Loucy (cell line): ENCODE results near the gene GNLY.

Experiments used
- H2AFZ ChIP-seq: fragments of 200-600 bp; sonication (generic); 2 replicates; pipeline ENCODE4 v1.6.0; 2016; ENCODE audit warnings: antibody characterized with exemption, mild to moderate bottlenecking, low read length, moderate library complexity
- H3F3A ChIP-seq: fragments of 200-600 bp; 2 replicates; pipeline ENCODE4 v1.6.0; 2016; ENCODE audit warnings: antibody characterized with exemption, low read depth, mild to moderate bottlenecking
- H3K27me3 ChIP-seq: fragments of 200-600 bp; sonication (generic); 2 replicates; pipeline ENCODE4 v1.6.1; 2014; ENCODE audit warnings: low read length, mild to moderate bottlenecking; ENCODE audit not compliant: insufficient read depth, poor library complexity, severe bottlenecking
- H3K36me3 ChIP-seq: fragments of 200-600 bp; sonication (generic); 2 replicates; pipeline ENCODE4 v1.6.1; 2016; ENCODE audit warnings: low read length; ENCODE audit not compliant: insufficient read depth
- H3K4me1 ChIP-seq: fragments of 200-600 bp; sonication (generic); 2 replicates; pipeline ENCODE4 v1.5.1; 2014; ENCODE audit warnings: low read length, mild to moderate bottlenecking; ENCODE audit not compliant: insufficient read depth, poor library complexity, severe bottlenecking
- H3K4me2 ChIP-seq: fragments of 200-600 bp; sonication (generic); 2 replicates; pipeline ENCODE4 v1.6.0; 2014; ENCODE audit warnings: antibody characterized with exemption, low read length, low read depth, mild to moderate bottlenecking; ENCODE audit not compliant: poor library complexity, severe bottlenecking
- H3K4me3 ChIP-seq: fragments of 200-600 bp; sonication (generic); 2 replicates; pipeline ENCODE4 v1.5.1; 2014; ENCODE audit warnings: low read length, mild to moderate bottlenecking, mixed read lengths; ENCODE audit not compliant: poor library complexity, severe bottlenecking
- H3K79me2 ChIP-seq: fragments of 200-600 bp; sonication (generic); 2 replicates; pipeline ENCODE4 v1.6.1; 2014; ENCODE audit warnings: low read length; ENCODE audit not compliant: insufficient read depth
- H3K9ac ChIP-seq: fragments of 200-600 bp; sonication (generic); 2 replicates; pipeline ENCODE4 v1.6.0; 2014; ENCODE audit warnings: mild to moderate bottlenecking, low read depth, low read length, moderate library complexity; ENCODE audit not compliant: poor library complexity, severe bottlenecking
- H3K9me2 ChIP-seq: fragments of 200-600 bp; sonication (generic); replicated peaks from 2 replicates; pipeline ENCODE4 v1.6.1; 2016; ENCODE audit warnings: low read depth, low read length, mixed read lengths
- H3K9me3 ChIP-seq: fragments of 200-600 bp; sonication (generic); 2 replicates; pipeline ENCODE4 v1.6.1; 2014; ENCODE audit warnings: mild to moderate bottlenecking, antibody characterized with exemption, low read length, low read depth; ENCODE audit not compliant: insufficient read depth
- H4K20me1 ChIP-seq: fragments of 200-600 bp; sonication (generic); 2 replicates; pipeline ENCODE4 v1.6.0; 2014; ENCODE audit warnings: antibody characterized with exemption, low read length, mild to moderate bottlenecking; ENCODE audit not compliant: insufficient read depth, poor library complexity, severe bottlenecking
- CTCF ChIP-seq: fragments of 200-600 bp; sonication (generic); conservative IDR thresholded peaks from 2 replicates; pipeline ENCODE4 v1.5.1; 2014; ENCODE audit warnings: mild to moderate bottlenecking, antibody characterized with exemption, low read length
- EZH2phosphoT487 ChIP-seq: fragments of 200-600 bp; IDR thresholded peaks from 2 replicates; pipeline ENCODE4 v1.6.1; 2018; ENCODE audit warnings: antibody characterized with exemption, mild to moderate bottlenecking, moderate library complexity, borderline replicate concordance

Gene GNLY

GRCh38 chr2:85665264-85665937, 28.8 kb upstream of the GNLY start:
- Histone ChIP-seq H3K79me2 (no peaks in the 10 kb centered on the region), H2AFZ (no peak overlapping the region), H3F3A (no peaks in the 10 kb centered on the region), H3K9me2 (no peaks in the 10 kb centered on the region), H3K4me2 (no peak overlapping the region), H3K36me3 (no peaks in the 10 kb centered on the region), H3K4me3 (no peak overlapping the region), H3K4me1 (no peaks in the 10 kb centered on the region), H3K27me3 (no peaks in the 10 kb centered on the region), H4K20me1 (no peaks in the 10 kb centered on the region), H3K9ac (no peak overlapping the region), H3K9me3 (no peaks in the 10 kb centered on the region)
- no peak for TF ChIP-seq EZH2phosphoT487
- no peak for TF ChIP-seq CTCF

DNA sequence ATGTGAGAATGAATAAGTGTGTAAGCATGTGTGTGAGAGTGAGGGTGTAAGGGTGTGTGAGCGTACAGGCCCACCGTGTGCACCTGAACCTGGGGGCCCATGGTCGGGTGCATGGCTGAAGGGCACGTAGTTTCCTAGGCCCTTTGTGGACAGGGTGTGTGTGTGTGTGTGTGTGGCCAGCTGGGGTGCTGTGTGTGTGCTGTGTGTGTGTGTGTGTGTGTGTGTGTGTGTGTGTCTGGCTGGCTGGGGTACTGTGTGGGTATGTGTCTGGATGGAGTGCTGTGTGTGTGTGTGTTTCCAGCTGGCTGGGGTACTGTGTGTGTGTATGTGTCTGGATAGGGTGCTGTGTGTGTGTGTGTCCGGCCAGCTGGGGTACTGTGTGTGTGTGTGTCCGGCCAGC, 28.1 kb upstream of the GNLY start:
- H3K4me2 ChIP-seq, result no peak overlapping the region
- TF ChIP-seq CTCF (no peak), EZH2phosphoT487 (no peak)

DNA sequence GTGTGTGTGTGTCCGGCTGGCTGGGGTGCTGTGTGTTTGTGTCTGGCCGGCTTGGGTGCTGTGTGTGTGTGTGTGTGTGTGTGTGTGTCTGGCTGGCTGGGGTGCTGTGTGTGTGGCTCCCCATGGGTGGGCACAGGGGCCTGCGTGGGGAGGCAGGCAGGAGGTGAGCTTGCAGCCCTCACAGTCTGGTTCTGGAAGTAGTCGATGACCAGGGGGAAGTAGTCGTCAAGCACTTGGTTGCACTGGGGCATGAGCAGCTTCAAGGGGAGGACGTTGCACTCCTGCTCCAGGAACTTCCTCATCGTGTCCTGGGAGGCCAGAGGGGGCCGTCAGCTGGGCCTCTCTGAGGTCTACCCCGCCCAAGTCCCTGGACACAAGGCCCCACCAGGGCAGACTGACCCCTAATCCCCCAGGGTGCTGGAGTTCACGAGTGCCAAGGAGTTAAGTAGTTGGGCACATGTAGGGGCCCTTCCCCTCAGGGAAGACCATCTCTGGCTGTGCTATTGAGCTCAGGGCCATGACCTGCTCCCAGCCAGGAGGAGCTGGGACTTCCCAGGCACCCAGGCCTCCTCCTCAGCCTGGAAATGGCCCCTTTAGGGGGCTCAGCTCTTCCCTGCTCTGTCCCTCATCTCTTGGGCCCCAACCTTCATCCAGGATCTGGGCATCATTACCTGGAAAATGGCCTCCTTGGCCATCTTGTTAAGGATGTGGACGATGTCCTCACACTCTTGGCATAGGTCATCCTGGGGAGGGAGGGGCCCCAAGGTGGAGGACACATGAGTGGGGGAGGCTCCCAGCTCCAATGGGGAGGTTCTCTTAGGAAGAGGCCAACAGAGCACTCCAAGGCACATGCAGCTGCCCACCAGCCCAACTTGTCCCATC, 27.5 kb upstream of the GNLY start:
- no peak overlapping the region for H3K4me2 ChIP-seq
- no peak overlapping the region for H3K9ac ChIP-seq
- H3K27me3 ChIP-seq, result no peaks in the 10 kb centered on the region
- no peaks in the 10 kb centered on the region for H3K9me2 ChIP-seq
- H3K4me1 ChIP-seq, result no peaks in the 10 kb centered on the region
- TF ChIP-seq EZH2phosphoT487 (no peak), CTCF (no peak)
- no peaks in the 10 kb centered on the region for H4K20me1 ChIP-seq
- H3F3A ChIP-seq, result no peaks in the 10 kb centered on the region
- no peak overlapping the region for H2AFZ ChIP-seq
- H3K36me3 ChIP-seq, result no peaks in the 10 kb centered on the region
- H3K4me3 ChIP-seq, result no peak overlapping the region
- no peaks in the 10 kb centered on the region for H3K9me3 ChIP-seq
- H3K79me2 ChIP-seq, result no peaks in the 10 kb centered on the region

More for the DNA sequence above, 28.1 kb upstream of the GNLY start:
- Histone ChIP-seq H3K27me3 (no peaks in the 10 kb centered on the region), H2AFZ (no peak overlapping the region), H4K20me1 (no peaks in the 10 kb centered on the region), H3K36me3 (no peaks in the 10 kb centered on the region), H3K9me3 (no peaks in the 10 kb centered on the region), H3K9ac (no peak overlapping the region), H3F3A (no peaks in the 10 kb centered on the region), H3K4me1 (no peaks in the 10 kb centered on the region), H3K79me2 (no peaks in the 10 kb centered on the region), H3K4me3 (no peak overlapping the region), H3K9me2 (no peaks in the 10 kb centered on the region)
